Calu3 (cell line): Measurements from ENCODE around the gene PPM1J. TPM values are rescaled to one million over a fixed set of nuclear protein-coding genes. Genes with fewer than 3 reads are reported as not detected.
A peak's percentile ranks its signal among the peaks of the same experiment; 100 is the strongest.

Experiments
- BruUV-seq: library from RNA; stranded (reverse); fragments of 400-500 nt; replicated peaks from 2 replicates; lab custom pipeline; 2021; lab: Mats Ljungman, UMichigan
- CTCF ChIA-PET: fragments of 300-600 bp; sonication (Branson Sonifier 250); formaldehyde crosslinking; loops from one replicate; lab custom pipeline; 2022; ENCODE audit warnings: antibody characterized with exemption; lab: Charles Lee
- DNase-seq: peaks from one replicate; pipeline ENCODE4 v3.0.0; 2022
- H3K27ac Mint-ChIP-seq: one replicate; pipeline ENCODE4 v1.8.0; 2022; ENCODE audit warnings: mixed read lengths; ENCODE audit not compliant: unreplicated experiment
- H3K27me3 Mint-ChIP-seq: one replicate; pipeline ENCODE4 v1.8.0; 2022; ENCODE audit warnings: mixed read lengths; ENCODE audit not compliant: unreplicated experiment
- H3K36me3 Mint-ChIP-seq: one replicate; pipeline ENCODE4 v1.8.0; 2022; ENCODE audit warnings: mild to moderate bottlenecking, moderate library complexity, mixed read lengths; ENCODE audit not compliant: insufficient read depth, unreplicated experiment
- H3K4me1 Mint-ChIP-seq: one replicate; pipeline ENCODE4 v1.8.0; 2022; ENCODE audit warnings: mild to moderate bottlenecking, low read depth, mixed read lengths; ENCODE audit not compliant: unreplicated experiment
- H3K4me3 Mint-ChIP-seq: one replicate; pipeline ENCODE4 v1.8.0; 2022; ENCODE audit warnings: mild to moderate bottlenecking, low read depth, moderate library complexity, mixed read lengths; ENCODE audit not compliant: unreplicated experiment
- H3K9me3 Mint-ChIP-seq: one replicate; pipeline ENCODE4 v1.8.0; 2022; ENCODE audit warnings: low read depth, mixed read lengths; ENCODE audit not compliant: unreplicated experiment
- CTCF ChIP-seq: fragments of 200-600 bp; IDR thresholded peaks from one replicate; pipeline ENCODE4 v1.8.0; 2022; ENCODE audit warnings: antibody characterized with exemption; ENCODE audit not compliant: unreplicated experiment
- intact Hi-C: fragments of 100-400 bp; cut with micrococcal nuclease; formaldehyde crosslinking; loops from one replicate; pipeline ENCODE4 v1.10.0; 2022; ENCODE audit not compliant: unreplicated experiment
- total RNA-seq: library from RNA; stranded (reverse); gene quantifications from 2 replicates; pipeline ENCODE4 v1.2.3, GENCODE V29; 2022

Gene PPM1J
- total RNA-seq, 1 experiment from 2014 or later: 1.3 TPM

GRCh38 chr1:112759228-112759627 is 44.1 kb upstream of the PPM1J start:
- TF ChIP-seq CTCF: no peak
- Mint-ChIP-seq H3K27ac (no peak overlapping the region), H3K4me1 (peaks cover 16% of the 10 kb centered on the region), H3K36me3 (no peaks in the 10 kb centered on the region), H3K4me3 (no peak overlapping the region), H3K27me3 (peaks cover 19% of the 10 kb centered on the region), H3K9me3 (peaks cover 3% of the 10 kb centered on the region)
- intact Hi-C loops: no loop called here
- no peak for DNase-seq
- no TSS peak for BruUV-seq
- CTCF ChIA-PET: no interaction called here

GRCh38 chr1:112754116-112754628 is 39.0 kb upstream of the PPM1J start:
- H3K27ac Mint-ChIP-seq: no peak overlapping the region
- DNase-seq: no peak
- no TSS peak for BruUV-seq
- intact Hi-C loops: no loop called here
- peaks cover 2% of the 10 kb centered on the region for H3K9me3 Mint-ChIP-seq
- no peaks in the 10 kb centered on the region for H3K36me3 Mint-ChIP-seq
- no peak for TF ChIP-seq CTCF
- CTCF ChIA-PET: no interaction called here
- H3K27me3 Mint-ChIP-seq: peaks cover 26% of the 10 kb centered on the region
- H3K4me3 Mint-ChIP-seq: no peak overlapping the region
- H3K4me1 Mint-ChIP-seq: peaks cover 12% of the 10 kb centered on the region

- H3K4me1 Mint-ChIP-seq: no peaks in the 10 kb centered on the region
- no peak for DNase-seq
- intact Hi-C loops: no loop called here
- BruUV-seq: no TSS peak
- CTCF ChIA-PET: no interaction called here
- peaks cover 6% of the 10 kb centered on the region for H3K36me3 Mint-ChIP-seq
- H3K9me3 Mint-ChIP-seq: no peaks in the 10 kb centered on the region
- H3K27me3 Mint-ChIP-seq: peaks cover 14% of the 10 kb centered on the region
- no peak for TF ChIP-seq CTCF
- no peak overlapping the region for H3K4me3 Mint-ChIP-seq
- no peak overlapping the region for H3K27ac Mint-ChIP-seq
Observed at GRCh38 chr1:112748396-112748795, 33.3 kb upstream of the PPM1J start.

GRCh38 chr1:112744009-112744578 is 29.0 kb upstream of the PPM1J start:
- Mint-ChIP-seq H3K9me3 (no peaks in the 10 kb centered on the region), H3K27me3 (peaks cover 13% of the 10 kb centered on the region), H3K27ac (no peak overlapping the region), H3K4me1 (no peaks in the 10 kb centered on the region), H3K4me3 (peak overlapping the region; percentile 72), H3K36me3 (peaks cover 13% of the 10 kb centered on the region)
- no TSS peak for BruUV-seq
- DNase-seq: peak; percentile 55
- CTCF ChIA-PET: interaction anchor here (0.5 to 1.4 kb wide), 6 partner anchors 87 to 1014 kb away, joined by 3 to 6 read pairs (median 5); no protein-coding TSS in a partner anchor
- intact Hi-C loops: no loop called here
- TF ChIP-seq CTCF: peak; percentile 34
